ENCODE measurements around the gene RAB4A.

RAB4A gene, protein sequence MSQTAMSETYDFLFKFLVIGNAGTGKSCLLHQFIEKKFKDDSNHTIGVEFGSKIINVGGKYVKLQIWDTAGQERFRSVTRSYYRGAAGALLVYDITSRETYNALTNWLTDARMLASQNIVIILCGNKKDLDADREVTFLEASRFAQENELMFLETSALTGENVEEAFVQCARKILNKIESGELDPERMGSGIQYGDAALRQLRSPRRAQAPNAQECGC
- 16.5 to 26.9 reads per million in 2 donors for total RNA-seq

DNA sequence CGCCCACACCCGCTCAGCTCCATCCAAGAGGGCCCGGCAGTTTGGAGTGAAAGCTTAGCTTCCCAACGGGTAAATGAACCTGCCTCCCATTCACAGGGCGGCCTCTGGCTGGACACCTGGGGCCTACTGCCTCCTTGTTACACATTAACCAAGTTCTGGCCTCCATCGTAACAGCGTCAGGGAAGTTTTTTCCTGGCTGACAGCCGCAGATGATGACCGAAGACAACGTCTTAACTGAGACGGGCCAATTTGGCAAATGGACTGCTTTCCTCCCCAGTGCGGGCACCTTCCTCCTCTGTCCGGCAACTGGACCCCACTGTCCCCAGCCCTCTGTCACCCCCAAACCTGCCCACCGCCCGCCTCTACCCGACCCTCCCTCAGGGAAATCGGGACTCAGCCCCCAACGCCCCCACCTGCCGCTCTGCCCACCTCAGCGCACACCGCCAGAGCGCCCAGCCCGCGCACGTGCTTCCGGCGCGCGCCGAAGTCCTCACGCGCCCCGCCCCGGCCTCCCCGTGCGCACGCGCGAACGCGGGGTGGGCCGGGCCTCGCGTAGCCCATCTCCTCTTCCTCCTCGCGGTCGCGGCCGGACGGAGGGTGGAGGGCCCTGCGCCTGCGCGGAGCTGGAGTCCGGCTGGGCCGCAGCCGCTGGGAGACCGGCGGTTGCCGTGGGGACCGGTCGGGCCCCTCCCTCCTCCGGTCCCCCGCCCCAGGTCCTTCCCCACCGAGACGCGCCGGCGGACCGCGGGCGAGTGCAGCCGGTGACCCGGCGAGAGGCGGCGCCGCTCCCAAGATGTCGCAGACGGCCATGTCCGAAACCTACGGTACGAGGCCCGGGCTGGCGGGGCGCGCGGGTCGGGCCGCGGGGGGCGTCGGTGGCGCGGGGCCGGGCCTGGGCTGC, at the start of gene RAB4A:
RAB4A (plus strand) TSS at position 565 of the 901 bp plus-strand sequence; CDS start at position 794, 229 bp downstream.
- DNase-seq = peak; percentile 45 to 90 (median 64)

DNA sequence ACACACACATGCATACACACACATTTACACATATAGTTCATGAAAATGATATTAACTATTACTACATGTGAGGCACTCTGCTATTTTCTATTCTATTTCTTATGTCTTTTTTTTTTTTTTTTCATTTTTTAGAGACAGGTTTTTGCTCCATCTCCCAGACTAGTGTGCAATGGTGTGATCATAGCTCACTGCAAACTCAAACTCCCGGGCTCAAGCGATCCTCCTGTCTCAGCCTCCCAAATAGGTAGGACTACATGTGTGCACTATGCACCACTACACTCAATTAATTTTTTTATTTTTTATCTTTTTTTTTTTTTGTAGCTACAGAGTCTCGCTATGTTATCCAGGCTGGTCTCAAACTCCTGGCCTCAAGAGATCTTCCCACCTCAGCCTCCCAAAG, 48.8 kb upstream of the RAB4A start:
- no peak for DNase-seq

DNA sequence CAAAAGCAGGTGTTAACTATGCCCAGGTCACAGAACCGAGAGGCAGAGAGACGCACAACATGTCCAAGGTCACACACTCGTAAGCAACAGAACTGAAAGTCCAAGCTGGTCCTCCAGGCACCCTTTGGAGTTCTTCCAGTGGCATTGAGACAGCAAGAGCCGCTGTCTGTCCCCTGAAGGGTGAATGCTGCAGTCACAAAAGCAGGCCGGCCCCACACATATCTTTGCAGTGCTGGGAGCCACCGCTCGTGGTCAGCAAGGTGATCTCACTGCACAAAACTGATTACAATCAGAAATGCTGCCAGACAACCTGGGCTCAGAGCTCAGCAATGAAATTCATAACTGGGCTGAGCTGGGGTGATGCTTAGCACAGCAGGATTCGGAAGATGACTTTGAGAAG, 47.4 kb upstream of the RAB4A start:
- no peak for DNase-seq

DNA sequence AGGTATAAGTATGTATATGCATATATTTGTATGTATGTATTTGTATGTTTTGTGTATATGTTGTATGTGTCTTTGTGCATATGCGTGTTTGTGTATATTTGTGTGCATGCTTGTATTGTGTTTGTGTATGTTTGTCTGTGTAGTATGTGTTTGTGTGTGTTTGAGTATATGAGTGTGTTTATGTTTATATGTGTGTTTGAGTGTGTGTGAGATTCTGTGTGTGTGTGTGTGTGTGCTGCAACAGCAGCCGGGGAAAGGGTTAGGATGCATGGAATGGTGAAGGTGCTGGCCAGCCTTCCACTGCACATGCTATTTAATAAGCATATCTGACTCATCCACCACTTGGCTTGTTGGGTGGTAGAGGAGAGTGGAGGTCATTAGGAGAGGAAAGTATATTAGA, 46.6 kb upstream of the RAB4A start:
- no peak for DNase-seq

- DNase-seq = no peak
Observed at GRCh38 chr1:229225331-229225782, 45.6 kb upstream of the RAB4A start.

GRCh38 chr1:229226796-229227195, 44.1 kb upstream of the RAB4A start:
- no peak for DNase-seq

GRCh38 chr1:229227298-229227919, 43.5 kb upstream of the RAB4A start:
- DNase-seq = peak; percentile 57 to 76 (median 70)

- no peak for DNase-seq
Observed at GRCh38 chr1:229228522-229228921, 42.4 kb upstream of the RAB4A start.

- no peak for DNase-seq
Observed at GRCh38 chr1:229229137-229229720, 41.7 kb upstream of the RAB4A start.

DNA sequence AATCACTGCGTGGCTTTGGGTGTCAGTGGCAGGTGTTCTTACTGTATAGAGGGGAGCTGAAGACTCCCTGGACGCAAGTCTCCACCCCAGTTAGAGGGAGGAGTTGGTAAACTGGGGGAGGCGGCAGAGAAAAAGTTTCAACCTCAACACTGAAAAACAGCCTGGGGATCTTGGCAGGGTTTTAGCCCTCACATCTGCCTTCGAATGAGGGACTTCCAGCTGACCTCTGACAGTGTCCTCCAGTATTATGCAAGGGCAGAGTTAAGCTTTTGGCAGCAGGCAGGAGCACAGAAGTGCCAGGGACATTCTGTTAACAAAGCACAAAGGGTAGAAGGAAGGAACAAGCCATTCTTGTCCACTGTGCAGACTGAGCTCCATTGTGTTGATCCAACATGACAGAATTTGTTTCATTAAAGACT, 41.2 kb upstream of the RAB4A start:
- DNase-seq = no peak

GRCh38 chr1:229230140-229230892, 40.6 kb upstream of the RAB4A start:
- DNase-seq = peak in 1 of 5 experiments; percentile 18

GRCh38 chr1:229230893-229231753, 39.8 kb upstream of the RAB4A start:
- DNase-seq = no peak

GRCh38 chr1:229231754-229232119, 39.2 kb upstream of the RAB4A start:
- DNase-seq = no peak

DNA sequence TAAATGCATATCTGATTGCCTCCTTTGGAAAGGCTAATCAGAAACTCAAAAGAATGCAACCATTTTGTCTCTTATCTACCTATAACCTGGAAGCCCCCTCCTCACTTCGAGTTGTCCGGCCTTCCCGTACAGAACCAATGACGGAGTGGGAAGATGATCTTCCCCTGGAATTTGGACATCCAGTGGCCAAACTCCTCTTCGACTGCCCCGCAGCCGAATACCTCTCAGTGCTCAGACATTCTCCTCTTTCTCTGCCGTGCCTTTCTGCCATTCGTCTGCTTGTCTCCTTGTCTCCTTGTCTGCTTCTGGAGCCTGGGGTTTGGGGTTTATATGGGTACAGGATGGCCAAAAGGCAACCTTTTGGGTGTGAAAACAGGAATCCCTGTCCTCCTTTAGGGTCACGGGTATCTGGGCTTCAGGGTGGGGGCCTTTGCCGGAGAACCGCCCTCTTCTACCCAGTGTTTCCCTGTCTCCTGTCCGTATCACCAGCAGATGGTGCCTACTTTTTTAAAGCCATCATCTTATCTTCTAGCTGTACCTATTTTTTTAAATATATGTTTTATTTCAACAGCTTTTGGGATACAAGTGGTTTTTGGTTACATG, 35.9 kb upstream of the RAB4A start:
- no peak for DNase-seq

DNA sequence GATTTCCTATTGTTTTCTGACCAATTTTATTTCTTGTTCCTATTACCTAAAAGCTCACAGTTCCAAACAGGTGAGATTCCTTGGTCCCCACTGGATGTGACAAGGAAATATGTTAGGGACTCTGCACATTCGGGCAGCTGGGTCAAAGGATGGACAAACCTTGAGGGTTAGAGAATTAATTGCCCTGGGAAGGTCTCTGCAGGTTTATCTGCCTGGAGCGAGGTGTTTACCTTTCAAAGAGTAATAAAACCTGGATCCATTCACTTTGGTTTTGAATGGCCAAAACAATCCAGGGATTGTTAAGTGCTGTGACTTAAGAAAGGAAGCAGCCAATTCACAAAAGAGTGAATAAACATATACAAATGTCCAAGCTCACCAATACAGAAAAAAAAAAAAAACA, 33.6 kb upstream of the RAB4A start:
- DNase-seq = no peak

- DNase-seq = no peak
Observed at GRCh38 chr1:229238231-229238630, 32.7 kb upstream of the RAB4A start.

DNA sequence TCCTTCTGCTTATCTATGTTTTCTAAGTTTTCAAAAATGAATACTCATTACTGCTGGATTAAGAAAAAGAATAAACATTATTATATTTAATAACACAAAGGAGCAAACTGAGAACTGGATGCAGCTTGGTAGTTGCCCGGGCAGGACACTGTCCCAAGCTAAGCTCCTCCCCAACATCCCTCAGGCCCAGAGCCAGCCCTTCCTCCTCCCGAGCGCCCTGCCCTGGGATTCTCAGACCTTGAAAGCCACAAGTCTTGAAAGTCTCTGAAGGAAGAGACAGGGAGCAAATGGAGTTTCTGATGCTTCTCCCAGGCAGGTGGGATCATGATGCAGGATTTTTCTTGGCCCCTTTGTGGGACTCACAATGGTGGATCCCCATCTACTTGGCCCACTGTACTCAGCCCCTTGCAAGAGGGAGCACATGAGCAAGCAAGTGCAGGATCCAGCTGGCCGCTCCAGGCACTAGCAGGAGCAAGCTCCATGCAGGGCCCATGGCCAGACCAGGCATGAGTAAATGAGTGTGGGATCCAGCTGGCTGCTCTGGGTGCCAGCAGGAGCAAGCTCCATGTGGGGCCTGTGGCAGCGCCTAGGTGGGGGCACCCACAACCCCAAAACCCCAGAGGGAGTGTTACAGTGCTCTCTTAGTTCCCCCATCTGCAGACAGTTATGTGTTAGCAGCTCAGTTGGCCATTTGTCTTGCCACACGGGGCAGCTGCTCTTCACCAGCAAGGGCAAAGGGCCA, 32.1 kb upstream of the RAB4A start:
- DNase-seq = no peak

- DNase-seq = no peak
Observed at GRCh38 chr1:229240532-229240931, 30.4 kb upstream of the RAB4A start.

GRCh38 chr1:229241390-229241789, 29.5 kb upstream of the RAB4A start:
- no peak for DNase-seq

DNA sequence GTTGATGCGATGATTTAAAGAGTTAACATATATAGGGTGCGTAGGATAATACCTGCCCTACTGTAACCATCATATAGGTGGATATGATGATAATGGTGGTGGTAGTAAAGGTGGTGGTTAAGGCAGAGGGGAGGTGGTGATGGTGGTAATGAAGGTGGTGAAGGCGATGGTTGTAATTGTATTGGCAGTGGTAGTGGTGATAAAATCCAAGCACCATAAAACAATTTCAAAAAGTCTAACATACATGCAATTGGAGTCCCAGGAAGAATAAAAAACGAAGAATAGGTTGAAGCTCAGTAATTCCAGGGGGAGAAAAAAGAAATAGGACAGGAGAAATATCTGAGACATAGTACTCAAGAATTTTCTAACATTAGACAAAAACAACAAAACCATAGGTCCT, 27.3 kb upstream of the RAB4A start:
- no peak for DNase-seq

Data from T-helper 2 cell (primary cell).